ENCODE data around the gene DUOXA2.
"Not testable (repeated sequence)": the region's sequence is repeated elsewhere in the genome, so short reads cannot be mapped to it uniquely, and the experiment has no call there.

Gene DUOXA2

GRCh38 chr15:45101749-45102148 lies 12.4 kb upstream of the DUOXA2 start:
- Histone ChIP-seq H3K9me3 (ENCODE audit: insufficient read depth, low read length) (no peaks in the 10 kb centered on the region), H3K27me3 (ENCODE audit: insufficient read depth, insufficient read length) (no peaks in the 10 kb centered on the region), H3K4me1 (ENCODE audit: insufficient read depth, insufficient read length) (peaks cover 12% of the 10 kb centered on the region), H3K9ac (ENCODE audit: insufficient read length, low read depth) (no peak overlapping the region), H3K36me3 (ENCODE audit: insufficient read depth, insufficient read length, low read length) (no peaks in the 10 kb centered on the region), H3K4me3 (ENCODE audit: insufficient read length, low read depth) (no peak overlapping the region)
- no peak for DNase-seq (ENCODE audit: low read depth, low spot score)
- TF ChIP-seq ZNF274 (IDR thresholded peaks at IDR 0.05; ENCODE audit: low read depth, low read length) (no peak), SUZ12 (IDR thresholded peaks at IDR 0.05; ENCODE audit: extremely low read depth, insufficient read depth, insufficient read length) (no peak)

GRCh38 chr15:45102226-45102625 lies 11.9 kb upstream of the DUOXA2 start:
- no peaks in the 10 kb centered on the region for H3K27me3 ChIP-seq (ENCODE audit: insufficient read depth, insufficient read length)
- no peak overlapping the region for H3K9ac ChIP-seq (ENCODE audit: insufficient read length, low read depth)
- TF ChIP-seq ZNF274 (IDR thresholded peaks at IDR 0.05; ENCODE audit: low read depth, low read length) (no peak), SUZ12 (IDR thresholded peaks at IDR 0.05; ENCODE audit: extremely low read depth, insufficient read depth, insufficient read length) (no peak), YY1 (IDR thresholded peaks at IDR 0.05; ENCODE audit: insufficient read depth, insufficient read length) (no peak)
- H3K36me3 ChIP-seq (ENCODE audit: insufficient read depth, insufficient read length, low read length): no peaks in the 10 kb centered on the region
- no peak overlapping the region for H3K4me3 ChIP-seq (ENCODE audit: insufficient read length, low read depth)
- DNase-seq (ENCODE audit: low read depth, low spot score): no peak
- H3K9me3 ChIP-seq (ENCODE audit: insufficient read depth, low read length): no peaks in the 10 kb centered on the region
- peaks cover 12% of the 10 kb centered on the region for H3K4me1 ChIP-seq (ENCODE audit: insufficient read depth, insufficient read length)

- H3K36me3 ChIP-seq (ENCODE audit: insufficient read depth, insufficient read length, low read length); H3K9ac ChIP-seq (ENCODE audit: insufficient read length, low read depth); H3K27me3 ChIP-seq (ENCODE audit: insufficient read depth, insufficient read length): not testable (repeated sequence)
Measured at GRCh38 chr15:45104170-45104569, 10.0 kb upstream of the DUOXA2 start.

GRCh38 chr15:45105586-45105985 lies 8.5 kb upstream of the DUOXA2 start:
- H3K4me3 ChIP-seq (ENCODE audit: insufficient read length, low read depth): no peak overlapping the region

More at GRCh38 chr15:45104170-45104569, 10.0 kb upstream of the DUOXA2 start:
- not testable (repeated sequence) for H3K9me3 ChIP-seq (ENCODE audit: insufficient read depth, low read length); DNase-seq (ENCODE audit: low read depth, low spot score); H3K4me3 ChIP-seq (ENCODE audit: insufficient read length, low read depth)
- peaks cover 12% of the 10 kb centered on the region for H3K4me1 ChIP-seq (ENCODE audit: insufficient read depth, insufficient read length)

GRCh38 chr15:45106002-45106790 lies 7.9 kb upstream of the DUOXA2 start:
- H3K36me3 ChIP-seq (ENCODE audit: insufficient read depth, insufficient read length, low read length): no peaks in the 10 kb centered on the region
- H3K9ac ChIP-seq (ENCODE audit: insufficient read length, low read depth): no peak overlapping the region
- H3K4me3 ChIP-seq (ENCODE audit: insufficient read length, low read depth): no peak overlapping the region
- peaks cover 12% of the 10 kb centered on the region for H3K27me3 ChIP-seq (ENCODE audit: insufficient read depth, insufficient read length)
- no peaks in the 10 kb centered on the region for H3K9me3 ChIP-seq (ENCODE audit: insufficient read depth, low read length)
- no peak for DNase-seq (ENCODE audit: low read depth, low spot score)
- no peak for TF ChIP-seq SUZ12 (IDR thresholded peaks at IDR 0.05; ENCODE audit: extremely low read depth, insufficient read depth, insufficient read length)
- TF ChIP-seq YY1 (IDR thresholded peaks at IDR 0.05; ENCODE audit: insufficient read depth, insufficient read length): no peak
- TF ChIP-seq ZNF274 (IDR thresholded peaks at IDR 0.05; ENCODE audit: low read depth, low read length): no peak
- H3K4me1 ChIP-seq (ENCODE audit: insufficient read depth, insufficient read length): peaks cover 5% of the 10 kb centered on the region

More at GRCh38 chr15:45105586-45105985, 8.5 kb upstream of the DUOXA2 start:
- no peaks in the 10 kb centered on the region for H3K36me3 ChIP-seq (ENCODE audit: insufficient read depth, insufficient read length, low read length)
- peaks cover 5% of the 10 kb centered on the region for H3K4me1 ChIP-seq (ENCODE audit: insufficient read depth, insufficient read length)
- no peak for DNase-seq (ENCODE audit: low read depth, low spot score)
- peaks cover 10% of the 10 kb centered on the region for H3K27me3 ChIP-seq (ENCODE audit: insufficient read depth, insufficient read length)
- TF ChIP-seq YY1 (IDR thresholded peaks at IDR 0.05; ENCODE audit: insufficient read depth, insufficient read length): no peak
- TF ChIP-seq SUZ12 (IDR thresholded peaks at IDR 0.05; ENCODE audit: extremely low read depth, insufficient read depth, insufficient read length): no peak
- no peak for TF ChIP-seq ZNF274 (IDR thresholded peaks at IDR 0.05; ENCODE audit: low read depth, low read length)
- no peaks in the 10 kb centered on the region for H3K9me3 ChIP-seq (ENCODE audit: insufficient read depth, low read length)
- H3K9ac ChIP-seq (ENCODE audit: insufficient read length, low read depth): no peak overlapping the region

- TF ChIP-seq YY1 (IDR thresholded peaks at IDR 0.05; ENCODE audit: insufficient read depth, insufficient read length): no peak
- no peak for TF ChIP-seq ZNF274 (IDR thresholded peaks at IDR 0.05; ENCODE audit: low read depth, low read length)
- H3K27me3 ChIP-seq (ENCODE audit: insufficient read depth, insufficient read length): peaks cover 31% of the 10 kb centered on the region
- H3K36me3 ChIP-seq (ENCODE audit: insufficient read depth, insufficient read length, low read length): no peaks in the 10 kb centered on the region
- H3K4me1 ChIP-seq (ENCODE audit: insufficient read depth, insufficient read length): no peaks in the 10 kb centered on the region
- H3K4me3 ChIP-seq (ENCODE audit: insufficient read length, low read depth): no peak overlapping the region
- H3K9ac ChIP-seq (ENCODE audit: insufficient read length, low read depth): no peak overlapping the region
- DNase-seq (ENCODE audit: low read depth, low spot score): no peak
- H3K9me3 ChIP-seq (ENCODE audit: insufficient read depth, low read length): no peaks in the 10 kb centered on the region
Measured at GRCh38 chr15:45107941-45108630, 6.0 kb upstream of the DUOXA2 start.

- peaks cover 3% of the 10 kb centered on the region for H3K4me1 ChIP-seq (ENCODE audit: insufficient read depth, insufficient read length)
- DNase-seq (ENCODE audit: low read depth, low spot score): no peak
- TF ChIP-seq ZNF274 (IDR thresholded peaks at IDR 0.05; ENCODE audit: low read depth, low read length): no peak
- no peak for TF ChIP-seq YY1 (IDR thresholded peaks at IDR 0.05; ENCODE audit: insufficient read depth, insufficient read length)
- no peak for TF ChIP-seq SUZ12 (IDR thresholded peaks at IDR 0.05; ENCODE audit: extremely low read depth, insufficient read depth, insufficient read length)
- no peak overlapping the region for H3K4me3 ChIP-seq (ENCODE audit: insufficient read length, low read depth)
- H3K9me3 ChIP-seq (ENCODE audit: insufficient read depth, low read length): no peaks in the 10 kb centered on the region
- no peak overlapping the region for H3K9ac ChIP-seq (ENCODE audit: insufficient read length, low read depth)
- no peaks in the 10 kb centered on the region for H3K36me3 ChIP-seq (ENCODE audit: insufficient read depth, insufficient read length, low read length)
- H3K27me3 ChIP-seq (ENCODE audit: insufficient read depth, insufficient read length): peaks cover 54% of the 10 kb centered on the region
Measured at GRCh38 chr15:45110256-45110820, 3.8 kb upstream of the DUOXA2 start.
